SK-N-SH (cell line): ENCODE measurements around the gene DCUN1D1. TPM values are rescaled to one million over a fixed set of nuclear protein-coding genes. Genes with fewer than 3 reads are reported as not detected.

Source experiments
- CTCF ChIA-PET: fragments of 300-600, 350-600 bp; formaldehyde crosslinking; extraction: SDS; loops from one replicate; lab custom pipeline; 2021; lab: Yijun Ruan, JAX
- POLR2A ChIA-PET: fragments of 350-600 bp; sonication (Branson Sonifier 250); formaldehyde crosslinking; extraction: SDS; loops from one replicate; lab custom pipeline; 2020; ENCODE audit warnings: antibody characterized with exemption, inconsistent platforms; lab: Yijun Ruan, JAX
- DNase-seq: peaks from one replicate; pipeline ENCODE4 v3.0.0; 2012
- H2AFZ ChIP-seq: fragments of 200-600 bp; sonication (generic); 2 replicates; pipeline ENCODE4 v1.8.1; 2016; ENCODE audit warnings: antibody characterized with exemption, mild to moderate bottlenecking, low read depth
- H3F3A ChIP-seq: fragments of 200-600 bp; sonication (generic); replicated peaks from 2 replicates; pipeline ENCODE3; 2016; ENCODE audit warnings: antibody characterized with exemption, mild to moderate bottlenecking; ENCODE audit not compliant: insufficient read depth
- H3K27ac ChIP-seq, 2 experiments: fragments of 200-500 bp in 1 of 2; fragments of 200-600 bp in 1 of 2; sonication (Bioruptor generic) in 1 of 2; sonication (generic), shearing (Covaris generic) in 1 of 2; 2 replicates each; pipeline versions ENCODE4 v1.5.1 to v1.6.1; 2014 to 2016; ENCODE audit warnings: low read depth in 2 of 2, inconsistent platforms in 1 of 2, low read length in 1 of 2, mild to moderate bottlenecking in 1 of 2, mixed read lengths in 1 of 2
- H3K27me3 ChIP-seq: fragments of 200-600 bp; sonication (generic), shearing (Covaris generic); 2 replicates; pipeline ENCODE4 v1.6.1; 2016; ENCODE audit warnings: mixed run types; ENCODE audit not compliant: insufficient read depth
- H3K36me3 ChIP-seq, 2 experiments: fragments of 200-500 bp in 1 of 2; fragments of 200-600 bp in 1 of 2; sonication (Bioruptor generic) in 1 of 2; sonication (generic) in 1 of 2; replicated peaks in 1 of 2; 2 replicates each; pipeline versions ENCODE3 to v1.5.1; 2014 to 2016; ENCODE audit warnings: low read length in 1 of 2, mild to moderate bottlenecking in 1 of 2; ENCODE audit not compliant: insufficient read depth in 2 of 2, control insufficient read depth in 1 of 2
- H3K4me1 ChIP-seq, 2 experiments: fragments of 200-500 bp in 1 of 2; fragments of 200-600 bp in 1 of 2; sonication (Bioruptor generic) in 1 of 2; sonication (generic), shearing (Covaris generic) in 1 of 2; 2 replicates each; pipeline versions ENCODE4 v1.5.1 to v1.6.1; 2014 to 2016; ENCODE audit warnings: low read depth in 1 of 2, low read length in 1 of 2, mixed run types in 1 of 2; ENCODE audit not compliant: insufficient read depth in 2 of 2, control insufficient read depth in 1 of 2
- H3K4me2 ChIP-seq: fragments of 200-600 bp; sonication (generic), shearing (Covaris generic); 2 replicates; pipeline ENCODE4 v1.6.1; 2017; ENCODE audit warnings: mixed run types
- H3K4me3 ChIP-seq, 2 experiments: fragments of 200-500 bp in 1 of 2; fragments of 200-600 bp in 1 of 2; sonication (Bioruptor generic) in 1 of 2; sonication (generic), shearing (Covaris generic) in 1 of 2; 2 replicates each; pipeline versions ENCODE4 v1.5.1 to v1.8.1; 2014 to 2016; ENCODE audit warnings: low read depth in 2 of 2, inconsistent platforms in 1 of 2, low read length in 1 of 2, mild to moderate bottlenecking in 1 of 2, mixed read lengths in 1 of 2, moderate library complexity in 1 of 2
- H3K79me2 ChIP-seq: fragments of 200-600 bp; sonication (generic); 2 replicates; pipeline ENCODE4 v1.8.1; 2017; ENCODE audit warnings: mild to moderate bottlenecking; ENCODE audit not compliant: insufficient read depth
- H3K9ac ChIP-seq: fragments of 200-600 bp; sonication (generic); 2 replicates; pipeline ENCODE4 v1.6.1; 2017; ENCODE audit warnings: mixed run types
- H3K9me2 ChIP-seq: fragments of 200-600 bp; sonication (generic); 2 replicates; pipeline ENCODE4 v1.6.1; 2017; ENCODE audit warnings: mixed run types
- H3K9me3 ChIP-seq: fragments of 200-600 bp; sonication (generic); 2 replicates; pipeline ENCODE4 v1.6.1; 2017; ENCODE audit warnings: mixed run types, mild to moderate bottlenecking, moderate library complexity
- H4K20me1 ChIP-seq: fragments of 200-600 bp; sonication (generic); 2 replicates; pipeline ENCODE4 v1.6.1; 2017; ENCODE audit warnings: mild to moderate bottlenecking, mixed run types; ENCODE audit not compliant: insufficient read depth
- CHD2 ChIP-seq: fragments of 150-350 bp; IDR thresholded peaks from 2 replicates; pipeline ENCODE4 v1.6.1; 2018; ENCODE audit warnings: low read length; ENCODE audit not compliant: partially characterized antibody
- CTCF ChIP-seq: fragments of 200-600 bp; sonication (generic); IDR thresholded peaks from 2 replicates; pipeline ENCODE4 v1.6.1; 2017; ENCODE audit warnings: antibody characterized with exemption, mild to moderate bottlenecking, moderate library complexity
- ELF1 ChIP-seq: IDR thresholded peaks from 2 replicates; pipeline ENCODE4 v1.4.0; 2012
- EP300 ChIP-seq, 2 experiments: IDR thresholded peaks; 2 replicates each; pipeline versions ENCODE4 v1.4.0 to v1.6.1; 2012; ENCODE audit warnings: borderline replicate concordance in 1 of 2, low read depth in 1 of 2, low read length in 1 of 2
- FOSL2 ChIP-seq: IDR thresholded peaks from 2 replicates; pipeline ENCODE4 v1.4.0; 2012; ENCODE audit warnings: low read depth, mild to moderate bottlenecking, moderate library complexity, borderline replicate concordance
- FOXJ3 ChIP-seq: sonication (generic); formaldehyde crosslinking; IDR thresholded peaks from 2 replicates; pipeline ENCODE4 v1.5.1; 2020; ENCODE audit warnings: mild to moderate bottlenecking, missing genetic modification reagents
- GABPA ChIP-seq: IDR thresholded peaks from 2 replicates; pipeline ENCODE4 v1.4.0; 2012; ENCODE audit warnings: low read depth, mild to moderate bottlenecking
- JUND ChIP-seq: IDR thresholded peaks from 2 replicates; pipeline ENCODE4 v1.4.0; 2012
- MEF2A ChIP-seq: IDR thresholded peaks from 2 replicates; pipeline ENCODE4 v1.4.0; 2012; ENCODE audit warnings: low read depth, borderline replicate concordance
- PBX3 ChIP-seq: IDR thresholded peaks from 2 replicates; pipeline ENCODE4; 2012
- POLR2AphosphoS5 ChIP-seq: IDR thresholded peaks from 2 replicates; pipeline ENCODE4 v1.6.1; 2012; ENCODE audit warnings: low read depth, low read length
- RAD21 ChIP-seq: IDR thresholded peaks from 2 replicates; pipeline ENCODE4 v1.6.1; 2012; ENCODE audit warnings: mild to moderate bottlenecking, low read length
- RCOR1 ChIP-seq: fragments of 150-350 bp; IDR thresholded peaks from 2 replicates; pipeline ENCODE4 v1.6.1; 2017; ENCODE audit warnings: antibody characterized with exemption, low read length
- TAF1 ChIP-seq: IDR thresholded peaks from 2 replicates; pipeline ENCODE4 v1.6.1; 2012; ENCODE audit warnings: low read depth, mild to moderate bottlenecking, low read length, moderate library complexity, borderline replicate concordance
- USF2 ChIP-seq: fragments of 150-350 bp; IDR thresholded peaks from 2 replicates; pipeline ENCODE4 v1.6.1; 2017; ENCODE audit warnings: antibody characterized with exemption, low read length, low read depth, borderline replicate concordance
- WGBS: methylation state at CpG from one replicate; pipeline ENCODE4 v1.1.6; 2017; ENCODE audit warnings: low lambda C conversion rate; 5-methylcytosine and 5-hydroxymethylcytosine counted together
- polyA plus RNA-seq, 3 experiments: library from polyadenylated mRNA; depleted of rRNA; stranded (reverse); fragments of >200 nt; gene quantifications; 2 replicates each; pipeline ENCODE4 v1.2.3, GENCODE V29; 2012
- TF ChIP-seq, protein P1 (sequence below): fragments of 150-350 bp; IDR thresholded peaks from 2 replicates; pipeline ENCODE4 v1.6.1; 2016; ENCODE audit warnings: mild to moderate bottlenecking, low read depth, low read length
- TF ChIP-seq, protein P2 (sequence below): IDR thresholded peaks from 2 replicates; pipeline ENCODE4 v1.4.0; 2012; ENCODE audit warnings: low read depth, borderline replicate concordance

DCUN1D1 gene
- polyA plus RNA-seq, 1 of the 3 experiments (the other 2 are of a cell fraction), result 4.5 TPM

- H3K4me1 ChIP-seq, result no peaks in the 10 kb centered on the region; a peak in 1 of 4 replicates
- CTCF ChIA-PET, result interaction anchor here (0.8 to 1.0 kb wide), 2 partner anchors 27 to 28 kb away, joined by 3 read pairs; no protein-coding TSS in a partner anchor
- TF ChIP-seq, protein P1, sequence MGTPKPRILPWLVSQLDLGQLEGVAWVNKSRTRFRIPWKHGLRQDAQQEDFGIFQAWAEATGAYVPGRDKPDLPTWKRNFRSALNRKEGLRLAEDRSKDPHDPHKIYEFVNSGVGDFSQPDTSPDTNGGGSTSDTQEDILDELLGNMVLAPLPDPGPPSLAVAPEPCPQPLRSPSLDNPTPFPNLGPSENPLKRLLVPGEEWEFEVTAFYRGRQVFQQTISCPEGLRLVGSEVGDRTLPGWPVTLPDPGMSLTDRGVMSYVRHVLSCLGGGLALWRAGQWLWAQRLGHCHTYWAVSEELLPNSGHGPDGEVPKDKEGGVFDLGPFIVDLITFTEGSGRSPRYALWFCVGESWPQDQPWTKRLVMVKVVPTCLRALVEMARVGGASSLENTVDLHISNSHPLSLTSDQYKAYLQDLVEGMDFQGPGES, result no peak
- TF ChIP-seq RCOR1, result no peak
- TF ChIP-seq POLR2AphosphoS5, result no peak
- TF ChIP-seq MEF2A, result no peak
- TF ChIP-seq JUND, result no peak
- TF ChIP-seq GABPA, result no peak
- TF ChIP-seq, protein P2, sequence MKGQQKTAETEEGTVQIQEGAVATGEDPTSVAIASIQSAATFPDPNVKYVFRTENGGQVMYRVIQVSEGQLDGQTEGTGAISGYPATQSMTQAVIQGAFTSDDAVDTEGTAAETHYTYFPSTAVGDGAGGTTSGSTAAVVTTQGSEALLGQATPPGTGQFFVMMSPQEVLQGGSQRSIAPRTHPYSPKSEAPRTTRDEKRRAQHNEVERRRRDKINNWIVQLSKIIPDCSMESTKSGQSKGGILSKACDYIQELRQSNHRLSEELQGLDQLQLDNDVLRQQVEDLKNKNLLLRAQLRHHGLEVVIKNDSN, result no peak
- TF ChIP-seq FOSL2, result no peak
Observed at GRCh38 chr3:182936239-182936917, 44.0 kb downstream of the DCUN1D1 start.

GRCh38 chr3:182935803-182936202 is 44.5 kb downstream of the DCUN1D1 start:
- DNase-seq, result no peak
- TF ChIP-seq POLR2AphosphoS5 (no peak), TAF1 (no peak), FOXJ3 (CRISPR knock-in tag) (no peak), CTCF (no peak), CHD2 (no peak), FOSL2 (no peak), EP300 (IDR thresholded peaks at IDR 0.05; ENCODE audit: borderline replicate concordance in 1 of 2, low read depth in 1 of 2, low read length in 1 of 2) (no peak), ELF1 (no peak), PBX3 (no peak), RAD21 (no peak), GABPA (no peak), USF2 (no peak)
- TF ChIP-seq, protein P1, result no peak
- TF ChIP-seq, all 33 proteins: peak for 0
- Histone ChIP-seq H3K9me3 (peaks cover 3% of the 10 kb centered on the region; the same call in 1 of the 2 replicates), H2AFZ (no peak overlapping the region), H3F3A (no peaks in the 10 kb centered on the region), H3K36me3 (peaks cover 8 to 28% of the 10 kb centered on the region in 2 experiments), H3K4me3 (no peak overlapping the region), H4K20me1 (no peaks in the 10 kb centered on the region), H3K27me3 (no peaks in the 10 kb centered on the region), H3K9me2 (no peaks in the 10 kb centered on the region), H3K27ac (no peak overlapping the region), H3K79me2 (no peaks in the 10 kb centered on the region), H3K4me2 (no peak overlapping the region), H3K9ac (no peak overlapping the region), H3K4me1 (no peaks in the 10 kb centered on the region; a peak in 1 of 4 replicates)
- ChIA-PET CTCF (interaction anchor here (0.8 to 1.1 kb wide), 3 partner anchors 26 to 32 kb away, joined by 3 read pairs; no protein-coding TSS in a partner anchor), POLR2A (interaction anchor here (0.6 kb wide), 1 partner anchor 1053 kb away, joined by 3 read pairs; no protein-coding TSS in a partner anchor)
- WGBS, result 88% methylated on average over 3 of the region's 3 CpGs

More at GRCh38 chr3:182936239-182936917, 44.0 kb downstream of the DCUN1D1 start:
- POLR2A ChIA-PET, result no interaction called here
- Histone ChIP-seq H4K20me1 (no peaks in the 10 kb centered on the region), H2AFZ (no peak overlapping the region), H3K27ac (no peak overlapping the region), H3K9me2 (no peaks in the 10 kb centered on the region), H3F3A (no peaks in the 10 kb centered on the region), H3K4me3 (no peak overlapping the region), H3K79me2 (no peaks in the 10 kb centered on the region), H3K4me2 (no peak overlapping the region), H3K9ac (no peak overlapping the region), H3K27me3 (no peaks in the 10 kb centered on the region), H3K36me3 (peaks cover 10 to 32% of the 10 kb centered on the region in 2 experiments), H3K9me3 (peaks cover 3% of the 10 kb centered on the region; the same call in 1 of the 2 replicates)
- WGBS, result 98% methylated on average over 4 of the region's 4 CpGs
- no peak for DNase-seq
